Cardiac muscle cell (in vitro differentiated cells and primary cell): Measurements from ENCODE around the gene DCLRE1A. TPM values are rescaled to one million over a fixed set of nuclear protein-coding genes. Genes with fewer than 3 reads are reported as not detected.
A peak's percentile ranks its signal among the peaks of the same experiment; 100 is the strongest.

Source experiments
- DNase-seq, 2 donors: peaks; one replicate each; pipeline versions ENCODE4 v3.0.0 to v3.0.0-alpha.2; 2010 to 2017; ENCODE audit warnings: low read depth in 1 of 2, low spot score in 1 of 2
- H3K27ac ChIP-seq: fragments of 200-600 bp; sonication (generic); 2 replicates; pipeline ENCODE4 v1.5.1; 2016
- H3K27me3 ChIP-seq: fragments of 200-600 bp; sonication (generic); 2 replicates; pipeline ENCODE4 v1.6.0; 2016; ENCODE audit warnings: control low read depth
- H3K36me3 ChIP-seq: fragments of 200-600 bp; sonication (generic); 2 replicates; pipeline ENCODE4 v1.5.1; 2016; ENCODE audit warnings: control low read depth
- H3K4me1 ChIP-seq: fragments of 200-600 bp; sonication (generic); 2 replicates; pipeline ENCODE4 v1.8.1; 2017; ENCODE audit warnings: low read depth, mild to moderate bottlenecking, mixed run types
- H3K4me3 ChIP-seq: fragments of 200-600 bp; sonication (generic); 2 replicates; pipeline ENCODE4 v1.5.1; 2016; ENCODE audit warnings: mild to moderate bottlenecking
- H3K9me3 ChIP-seq: fragments of 200-600 bp; sonication (generic); 2 replicates; pipeline ENCODE4 v1.5.1; 2017; ENCODE audit warnings: low read depth, mild to moderate bottlenecking, control low read depth
- CTCF ChIP-seq: IDR thresholded peaks from 2 replicates; pipeline ENCODE4 v1.5.1; 2012; ENCODE audit warnings: low read depth, mild to moderate bottlenecking, low read length
- polyA plus RNA-seq: library from polyadenylated mRNA; unstranded; fragments of >200 nt; fragmentation: Nextera tagmentation; extraction: Ambion mirVana; gene quantifications from 2 replicates; pipeline ENCODE4 v1.2.1, GENCODE V29; 2016
- total RNA-seq: library from RNA; depleted of rRNA; stranded (reverse); fragments of >200 nt; gene quantifications from 2 replicates; pipeline ENCODE4 v1.2.3, GENCODE V29; 2016

DCLRE1A gene
- total and polyA plus RNA-seq, 2 experiments from 2014 or later, result 4.8 to 6.6 TPM

- H3K4me3 ChIP-seq, result no peak overlapping the region
- peaks cover 16% of the 10 kb centered on the region for H3K4me1 ChIP-seq
- H3K27me3 ChIP-seq, result no peaks in the 10 kb centered on the region
- no peaks in the 10 kb centered on the region for H3K9me3 ChIP-seq
- peak overlapping the region; percentile 3 for H3K27ac ChIP-seq
- peaks cover 5% of the 10 kb centered on the region for H3K36me3 ChIP-seq
- no peak for TF ChIP-seq CTCF
- no peak for DNase-seq
Measured at GRCh38 chr10:113879691-113880090, 25.8 kb upstream of the DCLRE1A start.

- Histone ChIP-seq H3K4me1 (peaks cover 16% of the 10 kb centered on the region), H3K36me3 (peaks cover 5% of the 10 kb centered on the region), H3K9me3 (no peaks in the 10 kb centered on the region), H3K27me3 (no peaks in the 10 kb centered on the region), H3K27ac (no peak overlapping the region), H3K4me3 (no peak overlapping the region)
- no peak for TF ChIP-seq CTCF
- DNase-seq, result no peak
Measured at GRCh38 chr10:113876461-113876860, 22.6 kb upstream of the DCLRE1A start.

- Histone ChIP-seq H3K36me3 (peaks cover 5% of the 10 kb centered on the region), H3K27ac (no peak overlapping the region), H3K4me1 (peaks cover 16% of the 10 kb centered on the region), H3K9me3 (no peaks in the 10 kb centered on the region), H3K27me3 (no peaks in the 10 kb centered on the region), H3K4me3 (no peak overlapping the region)
- no peak for DNase-seq
- no peak for TF ChIP-seq CTCF
Measured at GRCh38 chr10:113875212-113875611, 21.3 kb upstream of the DCLRE1A start.

- DNase-seq, result no peak
- H3K27ac ChIP-seq, result no peak overlapping the region
- no peak for TF ChIP-seq CTCF
- no peaks in the 10 kb centered on the region for H3K4me1 ChIP-seq
- H3K9me3 ChIP-seq, result no peaks in the 10 kb centered on the region
- peaks cover 13% of the 10 kb centered on the region for H3K36me3 ChIP-seq
- no peak overlapping the region for H3K4me3 ChIP-seq
- H3K27me3 ChIP-seq, result no peaks in the 10 kb centered on the region
Measured at GRCh38 chr10:113872139-113873030, 18.5 kb upstream of the DCLRE1A start.

- no peaks in the 10 kb centered on the region for H3K27me3 ChIP-seq
- peaks cover 9% of the 10 kb centered on the region for H3K36me3 ChIP-seq
- H3K4me1 ChIP-seq, result no peaks in the 10 kb centered on the region
- no peak overlapping the region for H3K27ac ChIP-seq
- DNase-seq, result no peak
- H3K9me3 ChIP-seq, result no peaks in the 10 kb centered on the region
- no peak for TF ChIP-seq CTCF
- H3K4me3 ChIP-seq, result no peak overlapping the region
Measured at GRCh38 chr10:113869789-113870188, 15.9 kb upstream of the DCLRE1A start.
